Loucy (cell line): Measurements from ENCODE around the gene TEX14.

Experiments used
- H2AFZ ChIP-seq: fragments of 200-600 bp; sonication (generic); 2 replicates; pipeline ENCODE4 v1.6.0; 2016; ENCODE audit warnings: antibody characterized with exemption, mild to moderate bottlenecking, low read length, moderate library complexity
- H3F3A ChIP-seq: fragments of 200-600 bp; 2 replicates; pipeline ENCODE4 v1.6.0; 2016; ENCODE audit warnings: antibody characterized with exemption, low read depth, mild to moderate bottlenecking
- H3K27me3 ChIP-seq: fragments of 200-600 bp; sonication (generic); 2 replicates; pipeline ENCODE4 v1.6.1; 2014; ENCODE audit warnings: low read length, mild to moderate bottlenecking; ENCODE audit not compliant: insufficient read depth, poor library complexity, severe bottlenecking
- H3K36me3 ChIP-seq: fragments of 200-600 bp; sonication (generic); 2 replicates; pipeline ENCODE4 v1.6.1; 2016; ENCODE audit warnings: low read length; ENCODE audit not compliant: insufficient read depth
- H3K4me1 ChIP-seq: fragments of 200-600 bp; sonication (generic); 2 replicates; pipeline ENCODE4 v1.5.1; 2014; ENCODE audit warnings: low read length, mild to moderate bottlenecking; ENCODE audit not compliant: insufficient read depth, poor library complexity, severe bottlenecking
- H3K4me2 ChIP-seq: fragments of 200-600 bp; sonication (generic); 2 replicates; pipeline ENCODE4 v1.6.0; 2014; ENCODE audit warnings: antibody characterized with exemption, low read length, low read depth, mild to moderate bottlenecking; ENCODE audit not compliant: poor library complexity, severe bottlenecking
- H3K4me3 ChIP-seq: fragments of 200-600 bp; sonication (generic); 2 replicates; pipeline ENCODE4 v1.5.1; 2014; ENCODE audit warnings: low read length, mild to moderate bottlenecking, mixed read lengths; ENCODE audit not compliant: poor library complexity, severe bottlenecking
- H3K79me2 ChIP-seq: fragments of 200-600 bp; sonication (generic); 2 replicates; pipeline ENCODE4 v1.6.1; 2014; ENCODE audit warnings: low read length; ENCODE audit not compliant: insufficient read depth
- H3K9ac ChIP-seq: fragments of 200-600 bp; sonication (generic); 2 replicates; pipeline ENCODE4 v1.6.0; 2014; ENCODE audit warnings: mild to moderate bottlenecking, low read depth, low read length, moderate library complexity; ENCODE audit not compliant: poor library complexity, severe bottlenecking
- H3K9me2 ChIP-seq: fragments of 200-600 bp; sonication (generic); replicated peaks from 2 replicates; pipeline ENCODE4 v1.6.1; 2016; ENCODE audit warnings: low read depth, low read length, mixed read lengths
- H3K9me3 ChIP-seq: fragments of 200-600 bp; sonication (generic); 2 replicates; pipeline ENCODE4 v1.6.1; 2014; ENCODE audit warnings: mild to moderate bottlenecking, antibody characterized with exemption, low read length, low read depth; ENCODE audit not compliant: insufficient read depth
- H4K20me1 ChIP-seq: fragments of 200-600 bp; sonication (generic); 2 replicates; pipeline ENCODE4 v1.6.0; 2014; ENCODE audit warnings: antibody characterized with exemption, low read length, mild to moderate bottlenecking; ENCODE audit not compliant: insufficient read depth, poor library complexity, severe bottlenecking
- CTCF ChIP-seq: fragments of 200-600 bp; sonication (generic); conservative IDR thresholded peaks from 2 replicates; pipeline ENCODE4 v1.5.1; 2014; ENCODE audit warnings: mild to moderate bottlenecking, antibody characterized with exemption, low read length
- EZH2phosphoT487 ChIP-seq: fragments of 200-600 bp; IDR thresholded peaks from 2 replicates; pipeline ENCODE4 v1.6.1; 2018; ENCODE audit warnings: antibody characterized with exemption, mild to moderate bottlenecking, moderate library complexity, borderline replicate concordance

TEX14 gene

GRCh38 chr17:58648236-58648635, 43.6 kb downstream of the TEX14 start:
- Histone ChIP-seq H3K4me1 (peaks cover 5% of the 10 kb centered on the region), H3F3A (no peaks in the 10 kb centered on the region), H4K20me1 (no peaks in the 10 kb centered on the region), H3K27me3 (no peaks in the 10 kb centered on the region), H2AFZ (no peak overlapping the region), H3K9ac (no peak overlapping the region), H3K4me2 (no peak overlapping the region), H3K4me3 (no peak overlapping the region), H3K9me3 (no peaks in the 10 kb centered on the region), H3K36me3 (no peaks in the 10 kb centered on the region), H3K79me2 (no peaks in the 10 kb centered on the region), H3K9me2 (no peaks in the 10 kb centered on the region)
- no peak for TF ChIP-seq EZH2phosphoT487
- TF ChIP-seq CTCF = no peak

GRCh38 chr17:58643147-58643546, 48.7 kb downstream of the TEX14 start:
- Histone ChIP-seq H3K9ac (no peak overlapping the region), H3K27me3 (no peaks in the 10 kb centered on the region), H3K36me3 (no peaks in the 10 kb centered on the region), H3K4me1 (peaks cover 7% of the 10 kb centered on the region), H2AFZ (no peak overlapping the region; the same call in 1 of the 2 replicates), H3K9me3 (no peaks in the 10 kb centered on the region), H4K20me1 (no peaks in the 10 kb centered on the region), H3K79me2 (no peaks in the 10 kb centered on the region), H3K4me3 (no peak overlapping the region), H3K4me2 (no peak overlapping the region), H3F3A (no peaks in the 10 kb centered on the region), H3K9me2 (no peaks in the 10 kb centered on the region)
- no peak for TF ChIP-seq CTCF
- TF ChIP-seq EZH2phosphoT487 = no peak

- Histone ChIP-seq H3F3A (no peaks in the 10 kb centered on the region), H3K4me2 (no peak overlapping the region)
Observed at GRCh38 chr17:58641887-58642311, 49.9 kb downstream of the TEX14 start.

More at GRCh38 chr17:58641887-58642311, 49.9 kb downstream of the TEX14 start:
- Histone ChIP-seq H3K9me2 (no peaks in the 10 kb centered on the region), H3K4me3 (no peak overlapping the region), H3K79me2 (no peaks in the 10 kb centered on the region), H3K36me3 (no peaks in the 10 kb centered on the region), H3K4me1 (peaks cover 7% of the 10 kb centered on the region), H3K9me3 (no peaks in the 10 kb centered on the region), H2AFZ (peak overlapping the region; percentile 38), H4K20me1 (no peaks in the 10 kb centered on the region), H3K9ac (no peak overlapping the region), H3K27me3 (no peaks in the 10 kb centered on the region)
- TF ChIP-seq EZH2phosphoT487 = no peak
- no peak for TF ChIP-seq CTCF
